22Rv1 (cell line): Measurements from ENCODE around the gene CRPPA.

Source experiments
- CTCF ChIP-seq: fragments of 450-650 bp; IDR thresholded peaks from 2 replicates; pipeline ENCODE4 v1.5.1; 2017; ENCODE audit warnings: mild to moderate bottlenecking
- ZFX ChIP-seq: fragments of 450-650 bp; IDR thresholded peaks from 2 replicates; pipeline ENCODE4 v1.6.1; 2017; ENCODE audit warnings: antibody characterized with exemption, borderline replicate concordance

- TF ChIP-seq CTCF (peak; percentile 26), ZFX (no peak)
Measured at GRCh38 chr7:16420649-16421332, 547 bp downstream of the CRPPA start.
